Mammary epithelial cell (primary cell): Measurements from ENCODE around the gene CA10.

ENCODE experiments used
- EZH2 ChIP-seq: IDR thresholded peaks from 2 replicates; pipeline ENCODE4 v1.6.1; 2012; ENCODE audit warnings: low read length, inconsistent platforms, borderline replicate concordance
- TF ChIP-seq, protein P1 (sequence below), 2 donors: IDR thresholded peaks in 1 of 2; conservative IDR thresholded peaks in 1 of 2; 2 replicates each; pipeline ENCODE4 v1.5.1; 2011 to 2012; ENCODE audit warnings: inconsistent platforms in 2 of 2, low read length in 2 of 2, mild to moderate bottlenecking in 2 of 2, control low read depth in 1 of 2, low read depth in 1 of 2; ENCODE audit not compliant: insufficient read depth in 1 of 2; ENCODE audit errors: extremely low read depth in 1 of 2

DNA sequence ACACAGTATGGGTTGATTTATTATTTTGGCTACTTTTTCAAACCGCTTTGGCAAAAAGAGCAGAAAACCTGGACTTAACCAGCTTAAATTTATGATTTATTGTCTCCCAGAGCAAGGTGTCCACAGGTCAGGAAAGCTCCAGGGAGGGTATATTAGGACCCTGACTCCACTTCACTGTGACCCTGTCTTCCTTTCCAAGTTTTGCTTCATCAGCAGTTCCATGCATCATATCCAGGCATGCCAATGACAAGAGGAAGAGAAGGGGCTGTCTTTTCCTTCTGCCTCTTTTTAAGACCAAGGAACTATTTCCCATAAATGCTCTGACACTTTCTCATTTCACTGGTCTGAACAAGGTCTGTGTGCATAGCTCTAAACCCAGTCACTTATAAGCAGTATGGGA lies 316.8 kb downstream of the CA10 start:
- TF ChIP-seq, protein P1, sequence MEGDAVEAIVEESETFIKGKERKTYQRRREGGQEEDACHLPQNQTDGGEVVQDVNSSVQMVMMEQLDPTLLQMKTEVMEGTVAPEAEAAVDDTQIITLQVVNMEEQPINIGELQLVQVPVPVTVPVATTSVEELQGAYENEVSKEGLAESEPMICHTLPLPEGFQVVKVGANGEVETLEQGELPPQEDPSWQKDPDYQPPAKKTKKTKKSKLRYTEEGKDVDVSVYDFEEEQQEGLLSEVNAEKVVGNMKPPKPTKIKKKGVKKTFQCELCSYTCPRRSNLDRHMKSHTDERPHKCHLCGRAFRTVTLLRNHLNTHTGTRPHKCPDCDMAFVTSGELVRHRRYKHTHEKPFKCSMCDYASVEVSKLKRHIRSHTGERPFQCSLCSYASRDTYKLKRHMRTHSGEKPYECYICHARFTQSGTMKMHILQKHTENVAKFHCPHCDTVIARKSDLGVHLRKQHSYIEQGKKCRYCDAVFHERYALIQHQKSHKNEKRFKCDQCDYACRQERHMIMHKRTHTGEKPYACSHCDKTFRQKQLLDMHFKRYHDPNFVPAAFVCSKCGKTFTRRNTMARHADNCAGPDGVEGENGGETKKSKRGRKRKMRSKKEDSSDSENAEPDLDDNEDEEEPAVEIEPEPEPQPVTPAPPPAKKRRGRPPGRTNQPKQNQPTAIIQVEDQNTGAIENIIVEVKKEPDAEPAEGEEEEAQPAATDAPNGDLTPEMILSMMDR (conservative IDR thresholded peaks at IDR 0.05 in 1 of 2, IDR thresholded peaks at IDR 0.05 in 1 of 2; ENCODE audit: extremely low read depth in 1 of 2, insufficient read depth in 1 of 2, low read depth in 1 of 2, low read length in 2 of 2), result no peak
- no peak for TF ChIP-seq EZH2
